ENCODE measurements around the gene C1R. TPM values are rescaled to one million over a fixed set of nuclear protein-coding genes. Genes with fewer than 3 reads are reported as not detected.

Gene C1R
- total RNA-seq, 1 donor from 2014 or later, result 367 TPM

DNA sequence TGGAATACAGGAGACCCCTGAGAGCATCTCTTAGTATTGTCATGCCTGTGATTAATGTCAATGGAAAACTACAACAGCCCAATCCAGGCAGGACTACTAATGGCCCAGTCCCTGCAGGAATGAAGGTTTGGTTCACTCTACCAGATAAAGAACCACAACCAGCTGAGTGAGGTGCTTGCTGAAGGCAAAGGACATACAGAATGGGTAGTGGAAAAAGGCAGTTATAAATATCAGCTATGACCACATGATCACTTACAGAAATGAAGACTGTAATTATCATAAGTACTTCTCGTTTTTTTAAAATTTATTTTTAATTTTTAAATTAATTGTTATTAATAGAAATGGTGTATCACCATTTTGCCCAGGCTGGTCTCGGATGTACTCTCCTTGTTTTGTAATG lies 56.8 kb downstream of the C1R start:
- Histone ChIP-seq H3K27ac (no peak overlapping the region), H3K27me3 (no peaks in the 10 kb centered on the region), H3K9me3 (no peaks in the 10 kb centered on the region), H3K36me3 (no peaks in the 10 kb centered on the region), H3K4me1 (no peaks in the 10 kb centered on the region), H3K4me3 (no peak overlapping the region)
- no peak for ATAC-seq
- DNase-seq, result no peak
- intact Hi-C loops (cut with DNase I), result no loop called here
- TF ChIP-seq, protein P1, sequence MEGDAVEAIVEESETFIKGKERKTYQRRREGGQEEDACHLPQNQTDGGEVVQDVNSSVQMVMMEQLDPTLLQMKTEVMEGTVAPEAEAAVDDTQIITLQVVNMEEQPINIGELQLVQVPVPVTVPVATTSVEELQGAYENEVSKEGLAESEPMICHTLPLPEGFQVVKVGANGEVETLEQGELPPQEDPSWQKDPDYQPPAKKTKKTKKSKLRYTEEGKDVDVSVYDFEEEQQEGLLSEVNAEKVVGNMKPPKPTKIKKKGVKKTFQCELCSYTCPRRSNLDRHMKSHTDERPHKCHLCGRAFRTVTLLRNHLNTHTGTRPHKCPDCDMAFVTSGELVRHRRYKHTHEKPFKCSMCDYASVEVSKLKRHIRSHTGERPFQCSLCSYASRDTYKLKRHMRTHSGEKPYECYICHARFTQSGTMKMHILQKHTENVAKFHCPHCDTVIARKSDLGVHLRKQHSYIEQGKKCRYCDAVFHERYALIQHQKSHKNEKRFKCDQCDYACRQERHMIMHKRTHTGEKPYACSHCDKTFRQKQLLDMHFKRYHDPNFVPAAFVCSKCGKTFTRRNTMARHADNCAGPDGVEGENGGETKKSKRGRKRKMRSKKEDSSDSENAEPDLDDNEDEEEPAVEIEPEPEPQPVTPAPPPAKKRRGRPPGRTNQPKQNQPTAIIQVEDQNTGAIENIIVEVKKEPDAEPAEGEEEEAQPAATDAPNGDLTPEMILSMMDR (IDR thresholded peaks at IDR 0.05), result no peak

DNA sequence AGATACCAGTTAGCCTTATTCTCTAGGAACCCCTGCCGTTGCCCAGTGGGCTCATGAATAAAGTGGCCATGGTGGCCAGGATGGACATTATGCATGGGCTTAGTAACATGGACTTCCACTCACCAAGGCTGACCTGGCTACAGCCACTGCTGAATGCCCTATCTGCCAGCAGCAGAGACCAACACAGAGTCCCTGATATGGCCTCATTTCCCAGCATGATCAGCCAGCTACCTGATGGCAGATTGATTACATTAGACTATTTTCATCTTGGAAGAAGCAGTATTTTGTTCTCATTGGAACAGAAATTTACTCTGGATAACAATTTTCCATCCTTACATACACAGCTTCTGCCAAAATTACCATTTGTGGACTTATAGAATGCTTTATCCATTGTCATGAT lies 57.8 kb downstream of the C1R start:
- Histone ChIP-seq H3K9me3 (no peaks in the 10 kb centered on the region), H3K27ac (no peak overlapping the region), H3K4me1 (no peaks in the 10 kb centered on the region), H3K27me3 (no peaks in the 10 kb centered on the region), H3K36me3 (no peaks in the 10 kb centered on the region), H3K4me3 (no peak overlapping the region)
- DNase-seq, result no peak
- ATAC-seq, result no peak
- intact Hi-C loops (cut with DNase I), result no loop called here
- TF ChIP-seq, protein P1 (IDR thresholded peaks at IDR 0.05), result no peak

DNA sequence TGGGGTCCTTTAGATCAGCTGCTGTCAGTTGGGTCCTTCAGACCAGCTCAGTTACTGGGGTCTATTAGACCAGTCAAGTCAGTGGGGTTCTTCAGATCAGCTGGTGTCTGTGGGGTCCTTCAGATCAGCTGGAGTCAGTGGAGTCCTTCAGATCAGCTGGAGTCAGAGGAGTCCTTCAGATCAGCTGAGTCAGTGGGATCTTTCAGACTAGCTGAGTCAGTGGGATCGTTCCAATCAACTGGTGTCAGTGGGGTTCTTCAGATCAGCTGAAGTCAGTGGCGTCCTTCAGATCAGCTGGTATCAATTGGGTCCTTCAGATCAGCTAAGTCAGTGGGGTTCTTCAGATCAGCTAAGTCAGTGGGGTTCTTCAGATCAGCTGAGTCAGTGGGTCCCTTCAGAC lies 59.3 kb downstream of the C1R start:
- Histone ChIP-seq H3K9me3 (no peaks in the 10 kb centered on the region), H3K27me3 (no peaks in the 10 kb centered on the region), H3K36me3 (no peaks in the 10 kb centered on the region), H3K4me1 (no peaks in the 10 kb centered on the region), H3K4me3 (no peak overlapping the region), H3K27ac (no peak overlapping the region)
- DNase-seq (no peak), ATAC-seq (no peak)
- intact Hi-C loops (cut with DNase I), result no loop called here
- TF ChIP-seq, protein P1 (IDR thresholded peaks at IDR 0.05), result no peak

DNA sequence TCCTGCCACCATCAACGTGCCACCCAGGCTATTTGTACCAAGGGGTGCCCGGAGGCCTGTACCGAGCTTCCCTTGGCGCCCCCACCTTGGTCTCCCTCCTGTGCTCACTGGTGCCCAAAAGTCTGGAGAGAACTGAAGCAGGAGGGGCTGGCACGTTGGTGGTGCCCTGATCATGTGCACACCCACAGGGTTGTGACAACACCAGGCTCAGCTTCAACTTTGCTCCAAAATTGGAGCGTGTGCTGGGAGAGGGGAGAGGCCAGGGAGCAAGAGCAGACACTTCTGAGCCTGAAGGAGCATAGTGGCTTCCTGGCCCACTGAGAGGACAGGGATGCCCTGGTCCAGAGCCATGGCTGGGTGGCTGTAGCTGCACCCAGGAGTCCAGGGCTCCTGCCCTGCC lies 60.9 kb downstream of the C1R start:
- DNase-seq (no peak), ATAC-seq (peak; percentile 73)
- Histone ChIP-seq H3K9me3 (no peaks in the 10 kb centered on the region), H3K27me3 (no peaks in the 10 kb centered on the region), H3K36me3 (no peaks in the 10 kb centered on the region), H3K4me1 (no peaks in the 10 kb centered on the region), H3K4me3 (no peak overlapping the region), H3K27ac (no peak overlapping the region)
- intact Hi-C loops (cut with DNase I), result no loop called here
- TF ChIP-seq, protein P1 (IDR thresholded peaks at IDR 0.05), result no peak

Other genes with a start within 250 kb of the C1R start
- 1.1 TPM for gene CDCA3, start 241.2 kb downstream of the C1R start, total RNA-seq
- 63.9 TPM for gene USP5, start 240.3 kb downstream of the C1R start, total RNA-seq
- gene TPI1, start 224.9 kb downstream of the C1R start, total RNA-seq, result 280 TPM
- 30.2 TPM for gene SPSB2, start 219.1 kb downstream of the C1R start, total RNA-seq
- 13.3 TPM for gene LRRC23, start 187.6 kb downstream of the C1R start, total RNA-seq
- gene ENO2, start 177.9 kb downstream of the C1R start, total RNA-seq, result 41.8 TPM
- 149 TPM for gene ATN1, start 164.5 kb downstream of the C1R start, total RNA-seq
- gene RNU7-1, start 148.6 kb downstream of the C1R start, total RNA-seq, result not detected
- 197 TPM for gene C12orf57, start 148.4 kb downstream of the C1R start, total RNA-seq
- gene PTPN6, start 141.1 kb downstream of the C1R start, total RNA-seq, result 154 TPM
- 126 TPM for gene PHB2, start 121.8 kb downstream of the C1R start, total RNA-seq
- 35.6 TPM for gene EMG1, start 121.5 kb downstream of the C1R start, total RNA-seq
- gene LPCAT3, start 74.0 kb downstream of the C1R start, total RNA-seq, result 70.5 TPM
- gene C1S, start 31.7 kb downstream of the C1R start, total RNA-seq, result 321 TPM
- 91.6 TPM for gene C1RL, start 16.8 kb upstream of the C1R start, total RNA-seq
- 7.1 TPM for gene RBP5, start 36.4 kb upstream of the C1R start, total RNA-seq
- gene CLSTN3, start 37.9 kb upstream of the C1R start, total RNA-seq, result 48.2 TPM
- 46.7 TPM for gene PEX5, start 97.2 kb upstream of the C1R start, total RNA-seq
- gene ACSM4, start 211.6 kb upstream of the C1R start, total RNA-seq, result not detected